ENCODE data around the gene RNF7. TPM values are rescaled to one million over a fixed set of nuclear protein-coding genes. Genes with fewer than 3 reads are reported as not detected.

The RNF7 gene
- total and polyA plus RNA-seq, 2 of the 4 experiments (the other 2 are of a cell fraction), result 98.7 to 149 TPM

- dilution Hi-C loops (cut with HindIII; ENCODE audit: low sequenced_read_pairs, unreplicated experiment), result no loop called here
- H4K91ac ChIP-seq (ENCODE audit: insufficient read depth, low read depth, low read length), result no peak overlapping the region
- CTCF ChIA-PET, result no interaction called here
- H3K9me3 ChIP-seq (ENCODE audit: control insufficient read depth, insufficient read depth, low read length), result no peaks in the 10 kb centered on the region
- H2BK20ac ChIP-seq (ENCODE audit: low read depth, low read length), result no peak overlapping the region
- H4K5ac ChIP-seq (ENCODE audit: low read depth, low read length), result no peak overlapping the region
- H3K9me1 ChIP-seq (ENCODE audit: insufficient read depth, low read length), result no peaks in the 10 kb centered on the region; the same call in 1 of the 2 replicates
- intact Hi-C loops (cut with micrococcal nuclease), result no loop called here
- no peak overlapping the region for H3K18ac ChIP-seq (ENCODE audit: low read depth, low read length)
- no peak overlapping the region for H3K14ac ChIP-seq (replicated peaks; ENCODE audit: low read depth, low read length)
- 57% methylated on average over 1 of the region's 1 CpG; no CpG with 5 or more reads in 1 of the 2 experiments for WGBS, 2 experiments (ENCODE audit: extremely low coverage in 2 of 2, insufficient read length in 1 of 2)
- H3K27me3 ChIP-seq (ENCODE audit: control insufficient read depth, insufficient read depth, low read length), result no peaks in the 10 kb centered on the region
- H3K9ac ChIP-seq (ENCODE audit: low read depth, low read length), result no peak overlapping the region
- H3K4me2 ChIP-seq (ENCODE audit: low read depth, low read length), result no peak overlapping the region
- no peak overlapping the region for H2BK5ac ChIP-seq (ENCODE audit: low read depth, low read length, poor library complexity, severe bottlenecking)
- no peak overlapping the region for H2BK120ac ChIP-seq (ENCODE audit: low read depth, low read length)
- H3K4me1 ChIP-seq (ENCODE audit: control insufficient read depth, insufficient read depth, low read length), result peaks cover under 1% of the 10 kb centered on the region; the same call in 1 of the 2 replicates
- H3K4ac ChIP-seq (ENCODE audit: low read depth, low read length), result no peak overlapping the region
- no peaks in the 10 kb centered on the region for H3K36me3 ChIP-seq (ENCODE audit: control insufficient read depth, insufficient read depth, low read length)
- H3K27ac ChIP-seq (ENCODE audit: insufficient read depth, low read length), result no peak overlapping the region
- in situ Hi-C loops (cut with MboI; ENCODE audit: low sequenced_read_pairs), result no loop called here
- no peak overlapping the region for H3K23ac ChIP-seq (ENCODE audit: low read depth, low read length)
- no peak overlapping the region for H2BK15ac ChIP-seq (ENCODE audit: low read depth, low read length)
- no peaks in the 10 kb centered on the region for H4K20me1 ChIP-seq (ENCODE audit: insufficient read depth, low read length)
- no TSS peak for BruUV-seq (replicated peaks)
- ATAC-seq (ENCODE audit: low read depth), result no peak
- no peak overlapping the region for H4K8ac ChIP-seq (ENCODE audit: low read depth in 2 of 2, low read length in 2 of 2)
- no peak overlapping the region for H2AFZ ChIP-seq (replicated peaks; ENCODE audit: low read length, poor library complexity)
- H3K79me1 ChIP-seq (ENCODE audit: low read depth in 1 of 2, low read length in 2 of 2), result no peaks in the 10 kb centered on the region
- H3K4me3 ChIP-seq (ENCODE audit: insufficient read depth, low read depth, low read length), result no peak overlapping the region
- H3K56ac ChIP-seq (ENCODE audit: extremely low read depth, insufficient read depth, low read length), result no peak overlapping the region
- no peak overlapping the region for H2AK9ac ChIP-seq (replicated peaks; ENCODE audit: low read depth, low read length, poor library complexity)
- H2AK5ac ChIP-seq (ENCODE audit: low read depth, low read length), result no peak overlapping the region
- TF ChIP-seq BHLHE40 (IDR thresholded peaks at IDR 0.05; ENCODE audit: low read depth, low read length) (no peak), RAD21 (IDR thresholded peaks at IDR 0.05; ENCODE audit: low read length) (no peak), RCOR1 (IDR thresholded peaks at IDR 0.05; ENCODE audit: insufficient replicate concordance, low read length) (no peak), FOS (IDR thresholded peaks at IDR 0.05; ENCODE audit: low read depth, low read length) (no peak), MAFK (IDR thresholded peaks at IDR 0.05; ENCODE audit: low read depth, low read length) (no peak), CEBPB (IDR thresholded peaks at IDR 0.05; ENCODE audit: low read depth, low read length) (no peak), USF2 (IDR thresholded peaks at IDR 0.05; ENCODE audit: low read depth, low read length) (no peak)
- POLR2A ChIA-PET (ENCODE audit: unreplicated experiment), result no interaction called here
- DNase-seq, result no peak
Measured at GRCh38 chr3:141764465-141764864, 26.4 kb downstream of the RNF7 start.

All from IMR-90 (cell line).